Ovary (tissue), 9 donors: ENCODE data around the gene NEDD4L. TPM values are rescaled to one million over a fixed set of nuclear protein-coding genes. Genes with fewer than 3 reads are reported as not detected.
"Not testable (repeated sequence)": the region's sequence is repeated elsewhere in the genome, so short reads cannot be mapped to it uniquely, and the experiment has no call there.

Experiments
- DNase-seq, 5 donors: peaks; one replicate each; pipeline ENCODE4 v3.0.0-alpha.2; 2019 to 2020
- H3K27ac ChIP-seq, 2 donors: fragments of 200-600 bp; one replicate each; pipeline versions ENCODE4 v1.5.1 to v1.8.0; 2019 to 2022
- H3K27me3 ChIP-seq: fragments of 200-600 bp; one replicate; pipeline ENCODE4 v1.8.0; 2022
- H3K36me3 ChIP-seq: fragments of 200-600 bp; sonication (generic); one replicate; pipeline ENCODE4 v1.5.1; 2019
- H3K4me1 ChIP-seq: one replicate; pipeline ENCODE4 v1.8.1; 2013; ENCODE audit warnings: mild to moderate bottlenecking, moderate library complexity; ENCODE audit not compliant: insufficient read depth
- H3K4me3 ChIP-seq: fragments of 200-600 bp; sonication (generic); one replicate; pipeline ENCODE4 v1.5.1; 2017
- H3K9me3 ChIP-seq, 2 donors: fragments of 200-600 bp in 1 of 2; sonication (generic) in 1 of 2; one replicate each; pipeline versions ENCODE4 v1.5.1 to v1.8.1; 2013 to 2019; ENCODE audit warnings: mild to moderate bottlenecking in 1 of 2, moderate library complexity in 1 of 2
- EP300 ChIP-seq: sonication (generic); formaldehyde crosslinking; IDR thresholded peaks from one replicate; pipeline ENCODE4 v1.6.1; 2017; ENCODE audit warnings: antibody characterized with exemption
- POLR2A ChIP-seq: fragments of 450-650 bp; IDR thresholded peaks from one replicate; pipeline ENCODE4 v1.6.1; 2017; ENCODE audit warnings: antibody characterized with exemption, mild to moderate bottlenecking, moderate library complexity
- WGBS, 3 donors: extraction: QIAGEN DNeasy Blood & Tissue Kit in 1 of 3; methylation state at CpG; one replicate each; pipeline versions ENCODE4 v1.1.5 to v1.1.7; 2013 to 2017; 5-methylcytosine and 5-hydroxymethylcytosine counted together
- intact Hi-C, 4 donors: fragments of 100-400 bp; cut with DNase I; formaldehyde crosslinking; loops; one replicate each; pipeline versions ENCODE4 v1.11.0 to v1.15.1; 2022 to 2023
- polyA plus RNA-seq, 2 donors: library from polyadenylated mRNA; stranded (reverse); fragments of 200-250 nt in 1 of 2; fragments of 350-450 nt in 1 of 2; fragmentation: Illumina TruSeq in 1 of 2; extraction: RNeasy Lipid Tissue Mini Kit (QIAGEN cat#74804) in 1 of 2; gene quantifications; one replicate each; pipeline ENCODE4 v1.2.3, GENCODE V29; 2013 to 2014
- total RNA-seq, 7 donors: library from RNA; depleted of rRNA in 2 of 7; stranded (reverse); fragments of >200 nt in 2 of 7; fragmentation: NEBNext Ultra II Directional in 3 of 7; extraction: Animal tissue kit (Norgen Biotek cat#: 25700) in 3 of 7; gene quantifications; one replicate each; pipeline versions ENCODE4 v1.1.0 to v1.2.4, GENCODE V29; 2016 to 2023
- TF ChIP-seq, protein P1 (sequence below), 3 donors: fragments of 450-650 bp in 2 of 3; fragments of 200-600 bp in 1 of 3; IDR thresholded peaks; one replicate each; pipeline versions ENCODE4 v1.5.1 to v1.8.0; 2016 to 2022; ENCODE audit warnings: antibody characterized with exemption in 3 of 3, mild to moderate bottlenecking in 1 of 3
- donor health status: DM: no; HTN: no; CAD: no; lungs with moderate emphysema.
- donor health status: DM: no; HTN: no; CAD: no.
- donor health status: Bipolar disorder and iron deficiency.
- donor health status: DM: yes; HTN: yes; CAD: no.
- donor health status: DM: no; HTN: no; CAD: no.
- donor health status: DM: yes; HTN: yes; CAD: no.

NEDD4L gene
- total and polyA plus RNA-seq, 9 donors: 11.0 to 75.2 (median 18.2) TPM

DNA sequence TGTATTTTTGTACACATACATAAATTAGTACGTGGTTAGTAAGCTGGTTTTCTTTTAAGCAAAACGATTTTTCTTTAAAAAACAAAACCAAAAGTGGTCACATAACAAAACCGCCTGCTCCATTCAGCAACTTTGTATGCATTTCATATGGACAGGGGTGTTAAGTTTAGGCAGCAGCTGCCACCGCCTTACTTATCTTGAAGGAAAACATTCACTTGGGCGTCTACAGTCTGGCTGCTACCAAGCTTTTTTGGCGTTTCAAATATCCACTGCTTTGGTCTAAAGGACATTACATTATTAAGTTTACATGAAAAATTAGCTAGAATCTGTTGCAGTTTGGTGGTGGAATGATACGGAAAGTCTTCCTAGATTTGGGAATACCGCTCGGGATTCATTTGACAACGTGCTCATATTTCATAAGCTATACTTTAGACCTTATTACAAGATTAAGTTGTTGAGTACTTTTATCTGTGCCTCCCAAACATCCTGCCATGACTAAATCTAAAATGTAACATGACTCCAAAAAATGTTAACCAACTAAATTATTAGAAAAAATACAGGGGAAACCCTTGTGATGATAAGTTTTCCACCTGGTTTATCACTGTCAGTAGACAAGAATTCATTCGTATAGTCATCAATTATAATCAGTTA is 214.8 kb downstream of the NEDD4L start:
- WGBS, 3 donors: 90 to 95% (median 95%) methylated on average over 11 of the region's 11 CpGs
- Histone ChIP-seq H3K4me1 (no peaks in the 10 kb centered on the region), H3K9me3 (no peaks in the 10 kb centered on the region), H3K4me3 (no peak overlapping the region), H3K36me3 (no peaks in the 10 kb centered on the region), H3K27ac (no peak overlapping the region), H3K27me3 (no peaks in the 10 kb centered on the region)
- no peak for DNase-seq
- intact Hi-C loops: no loop called here
- TF ChIP-seq, protein P1, sequence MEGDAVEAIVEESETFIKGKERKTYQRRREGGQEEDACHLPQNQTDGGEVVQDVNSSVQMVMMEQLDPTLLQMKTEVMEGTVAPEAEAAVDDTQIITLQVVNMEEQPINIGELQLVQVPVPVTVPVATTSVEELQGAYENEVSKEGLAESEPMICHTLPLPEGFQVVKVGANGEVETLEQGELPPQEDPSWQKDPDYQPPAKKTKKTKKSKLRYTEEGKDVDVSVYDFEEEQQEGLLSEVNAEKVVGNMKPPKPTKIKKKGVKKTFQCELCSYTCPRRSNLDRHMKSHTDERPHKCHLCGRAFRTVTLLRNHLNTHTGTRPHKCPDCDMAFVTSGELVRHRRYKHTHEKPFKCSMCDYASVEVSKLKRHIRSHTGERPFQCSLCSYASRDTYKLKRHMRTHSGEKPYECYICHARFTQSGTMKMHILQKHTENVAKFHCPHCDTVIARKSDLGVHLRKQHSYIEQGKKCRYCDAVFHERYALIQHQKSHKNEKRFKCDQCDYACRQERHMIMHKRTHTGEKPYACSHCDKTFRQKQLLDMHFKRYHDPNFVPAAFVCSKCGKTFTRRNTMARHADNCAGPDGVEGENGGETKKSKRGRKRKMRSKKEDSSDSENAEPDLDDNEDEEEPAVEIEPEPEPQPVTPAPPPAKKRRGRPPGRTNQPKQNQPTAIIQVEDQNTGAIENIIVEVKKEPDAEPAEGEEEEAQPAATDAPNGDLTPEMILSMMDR (IDR thresholded peaks at IDR 0.05): no peak
- TF ChIP-seq POLR2A (no peak), EP300 (no peak)

DNA sequence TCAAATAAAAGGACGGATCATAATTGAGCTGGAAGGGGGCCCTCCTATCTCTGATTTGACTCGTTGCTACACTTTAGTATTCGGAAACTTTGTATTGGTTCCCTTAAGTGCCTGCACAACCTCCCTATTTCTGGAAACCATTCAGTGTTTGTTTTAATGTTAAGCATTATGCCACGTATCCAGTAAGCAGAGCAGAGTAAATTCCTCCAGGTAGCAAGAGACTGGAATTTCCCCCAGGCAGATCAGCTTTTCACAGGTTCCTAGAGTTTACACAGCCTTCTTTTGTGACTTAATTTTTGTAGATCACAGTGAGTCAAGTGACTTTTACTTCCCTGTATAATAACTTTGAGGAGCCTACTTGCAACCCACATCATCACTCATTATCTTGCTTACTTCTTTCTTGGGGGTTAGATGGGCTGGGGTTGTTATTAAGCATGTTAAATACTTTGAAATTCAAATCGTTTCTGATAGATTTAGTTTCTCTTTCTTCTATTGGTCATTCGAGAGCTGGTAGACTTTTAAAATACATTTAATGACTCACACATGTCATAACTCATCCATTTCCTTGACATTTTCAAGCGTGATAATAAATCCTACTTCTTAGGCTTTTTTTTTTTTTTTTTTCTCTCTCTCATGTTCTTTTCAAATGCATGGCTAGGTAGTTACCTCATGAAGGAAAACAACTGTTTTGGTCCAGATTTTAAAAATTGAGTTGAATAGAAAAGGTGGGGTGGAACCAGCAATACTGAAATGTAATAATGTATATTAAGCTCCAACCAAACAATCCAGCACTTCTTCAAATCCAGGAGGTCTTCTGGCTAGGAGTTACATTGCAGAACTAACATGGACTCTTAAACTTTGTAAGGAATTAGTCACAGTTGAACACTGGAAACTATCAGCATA is 219.3 kb downstream of the NEDD4L start:
- Histone ChIP-seq H3K27ac (no peak overlapping the region), H3K4me3 (no peak overlapping the region), H3K9me3 (no peaks in the 10 kb centered on the region), H3K36me3 (no peaks in the 10 kb centered on the region), H3K27me3 (no peaks in the 10 kb centered on the region), H3K4me1 (no peaks in the 10 kb centered on the region)
- intact Hi-C loops: loop anchor here in 1 of 4 donors (10.0 kb wide), 1 partner anchor 59 kb away; no protein-coding TSS in a partner anchor
- WGBS, 3 donors: 57 to 66% (median 63%) methylated on average over 7 of the region's 7 CpGs
- DNase-seq: no peak
- TF ChIP-seq, protein P1 (IDR thresholded peaks at IDR 0.05): no peak
- no peak for TF ChIP-seq POLR2A
- no peak for TF ChIP-seq EP300

DNA sequence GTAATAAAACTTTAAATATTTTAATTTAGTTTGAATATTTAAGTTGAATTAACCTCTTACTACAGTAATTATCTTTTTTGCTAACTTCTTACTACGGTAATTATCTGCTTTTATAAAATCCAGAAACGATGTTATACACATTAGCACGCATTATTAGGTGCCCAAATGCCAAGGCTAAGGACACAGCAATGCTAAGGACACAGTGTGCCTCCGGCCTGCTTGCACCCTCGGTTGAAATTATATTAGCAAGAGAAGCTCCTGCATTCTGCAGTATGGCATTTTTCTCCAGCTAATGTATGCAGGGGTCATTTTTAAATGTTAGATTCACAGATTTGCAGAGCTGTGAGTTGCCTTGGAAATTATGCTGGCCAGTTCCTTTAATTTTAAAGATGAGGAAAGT is 220.0 kb downstream of the NEDD4L start:
- intact Hi-C loops: loop anchor here in 1 of 4 donors (10.0 kb wide), 1 partner anchor 59 kb away; no protein-coding TSS in a partner anchor
- Histone ChIP-seq H3K4me1 (no peaks in the 10 kb centered on the region), H3K36me3 (no peaks in the 10 kb centered on the region), H3K4me3 (no peak overlapping the region), H3K27me3 (no peaks in the 10 kb centered on the region), H3K27ac (no peak overlapping the region), H3K9me3 (no peaks in the 10 kb centered on the region)
- WGBS, 3 donors: 92 to 95% (median 95%) methylated on average over 5 of the region's 5 CpGs
- DNase-seq: no peak
- no peak for TF ChIP-seq EP300
- TF ChIP-seq POLR2A: no peak
- TF ChIP-seq, protein P1 (IDR thresholded peaks at IDR 0.05): no peak

DNA sequence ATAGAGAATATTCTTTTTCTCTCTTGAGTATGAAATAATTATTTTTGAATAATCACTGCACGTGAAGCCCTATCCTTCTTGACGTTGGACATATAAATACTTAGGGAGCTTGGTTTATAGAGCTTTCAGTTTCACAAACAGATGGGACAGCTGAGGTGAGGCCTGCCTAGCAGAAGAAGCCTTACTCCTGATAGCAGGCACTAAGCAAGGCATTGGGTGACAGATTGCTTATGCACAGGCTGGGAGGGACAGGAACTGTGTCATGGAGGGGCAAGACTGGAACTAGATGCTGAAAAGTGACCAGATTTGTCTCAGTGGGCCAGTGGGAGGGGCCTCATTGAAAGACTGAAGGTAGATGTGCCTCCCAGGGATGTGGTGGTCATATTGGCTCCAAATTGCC is 220.8 kb downstream of the NEDD4L start:
- Histone ChIP-seq H3K4me3 (no peak overlapping the region), H3K9me3 (no peaks in the 10 kb centered on the region), H3K27me3 (no peaks in the 10 kb centered on the region), H3K36me3 (no peaks in the 10 kb centered on the region), H3K27ac (no peak overlapping the region), H3K4me1 (no peaks in the 10 kb centered on the region)
- TF ChIP-seq EP300 (no peak), POLR2A (no peak)
- TF ChIP-seq, protein P1 (IDR thresholded peaks at IDR 0.05): no peak
- intact Hi-C loops: loop anchor here in 1 of 4 donors (10.0 kb wide), 1 partner anchor 60 kb away; no protein-coding TSS in a partner anchor
- 87 to 91% (median 89%) methylated on average over 2 of the region's 2 CpGs for WGBS, 3 donors
- DNase-seq: no peak

DNA sequence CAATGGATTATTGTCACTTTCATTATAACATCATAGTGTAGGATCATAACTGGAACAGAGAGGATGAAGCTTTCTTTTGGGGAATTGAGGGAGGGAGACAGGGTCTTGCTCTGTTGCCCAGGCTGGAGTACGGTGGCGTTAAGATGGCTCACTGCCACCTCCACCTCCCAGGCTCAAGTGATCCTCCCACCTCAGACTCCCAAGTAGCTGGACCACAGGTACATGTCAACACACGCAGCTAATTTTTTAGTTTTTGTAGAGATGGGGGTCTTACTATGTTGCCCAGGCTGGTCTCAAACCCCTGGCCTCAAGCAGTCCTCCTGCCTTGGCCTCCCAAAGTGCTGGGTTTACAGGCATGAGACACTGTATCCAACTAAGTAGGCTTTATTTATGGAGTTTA is 221.5 kb downstream of the NEDD4L start:
- H3K4me3 ChIP-seq, H3K27me3 ChIP-seq, H3K27ac ChIP-seq, H3K4me1 ChIP-seq, H3K9me3 ChIP-seq, H3K36me3 ChIP-seq, DNase-seq: not testable (repeated sequence)
- intact Hi-C loops: loop anchor here in 1 of 4 donors (10.0 kb wide), 1 partner anchor 61 kb away; no protein-coding TSS in a partner anchor
- WGBS, 3 donors: 96 to 97% (median 97%) methylated on average over 3 of the region's 3 CpGs
